Stomach (tissue), 4 donors: Measurements from ENCODE around the gene MRPL51.

Experiments
- EP300 ChIP-seq: sonication (generic); formaldehyde crosslinking; IDR thresholded peaks from one replicate; pipeline ENCODE4 v1.6.1; 2017; ENCODE audit warnings: antibody characterized with exemption
- POLR2A ChIP-seq, 4 donors: fragments of 450-650 bp; IDR thresholded peaks; one replicate each; pipeline ENCODE4 v1.6.1; 2016; ENCODE audit warnings: antibody characterized with exemption in 4 of 4, control low read depth in 2 of 4, mild to moderate bottlenecking in 1 of 4, moderate library complexity in 1 of 4
- POLR2AphosphoS5 ChIP-seq, 3 donors: sonication (generic); formaldehyde crosslinking; IDR thresholded peaks; one replicate each; pipeline ENCODE4 v1.6.1; 2016; ENCODE audit warnings: antibody characterized with exemption in 3 of 3
- TF ChIP-seq, protein P1 (sequence below), 7 experiments: fragments of 450-650 bp in 4 of 7; fragments of 200-600 bp in 3 of 7; sonication (generic) in 3 of 7; IDR thresholded peaks; one replicate each; pipeline ENCODE4 v1.5.1; 2016 to 2019; ENCODE audit warnings: antibody characterized with exemption in 7 of 7, control low read depth in 2 of 7, mild to moderate bottlenecking in 1 of 7

DNA sequence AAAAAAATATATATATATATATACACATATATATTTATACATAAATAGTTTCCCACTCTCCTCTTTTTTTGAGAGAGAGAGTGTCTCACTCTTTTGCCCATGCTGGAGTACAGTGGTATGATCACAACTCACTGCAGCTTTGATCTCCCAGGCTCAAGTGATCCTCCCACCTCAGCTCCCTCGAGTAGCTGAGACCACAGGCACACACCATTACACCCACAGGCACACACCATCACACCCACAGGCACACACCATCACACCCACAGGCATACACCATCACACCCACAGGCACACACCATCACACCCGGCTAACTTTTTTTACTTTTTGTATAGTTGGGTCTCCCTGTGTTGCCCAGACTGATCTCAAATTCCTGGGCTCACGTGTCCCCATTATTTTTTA lies 27.1 kb upstream of the MRPL51 start:
- TF ChIP-seq, protein P1, sequence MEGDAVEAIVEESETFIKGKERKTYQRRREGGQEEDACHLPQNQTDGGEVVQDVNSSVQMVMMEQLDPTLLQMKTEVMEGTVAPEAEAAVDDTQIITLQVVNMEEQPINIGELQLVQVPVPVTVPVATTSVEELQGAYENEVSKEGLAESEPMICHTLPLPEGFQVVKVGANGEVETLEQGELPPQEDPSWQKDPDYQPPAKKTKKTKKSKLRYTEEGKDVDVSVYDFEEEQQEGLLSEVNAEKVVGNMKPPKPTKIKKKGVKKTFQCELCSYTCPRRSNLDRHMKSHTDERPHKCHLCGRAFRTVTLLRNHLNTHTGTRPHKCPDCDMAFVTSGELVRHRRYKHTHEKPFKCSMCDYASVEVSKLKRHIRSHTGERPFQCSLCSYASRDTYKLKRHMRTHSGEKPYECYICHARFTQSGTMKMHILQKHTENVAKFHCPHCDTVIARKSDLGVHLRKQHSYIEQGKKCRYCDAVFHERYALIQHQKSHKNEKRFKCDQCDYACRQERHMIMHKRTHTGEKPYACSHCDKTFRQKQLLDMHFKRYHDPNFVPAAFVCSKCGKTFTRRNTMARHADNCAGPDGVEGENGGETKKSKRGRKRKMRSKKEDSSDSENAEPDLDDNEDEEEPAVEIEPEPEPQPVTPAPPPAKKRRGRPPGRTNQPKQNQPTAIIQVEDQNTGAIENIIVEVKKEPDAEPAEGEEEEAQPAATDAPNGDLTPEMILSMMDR (IDR thresholded peaks at IDR 0.05): no peak
- TF ChIP-seq EP300: no peak
- no peak for TF ChIP-seq POLR2A (IDR thresholded peaks at IDR 0.05)
- no peak for TF ChIP-seq POLR2AphosphoS5 (IDR thresholded peaks at IDR 0.05)
